Karpas-422 (cell line): Measurements from ENCODE around the gene ANO6. TPM values are rescaled to one million over a fixed set of nuclear protein-coding genes. Genes with fewer than 3 reads are reported as not detected.

Source experiments
- DNase-seq: peaks from one replicate; pipeline ENCODE4 v3.0.0-alpha.2; 2015
- H2AFZ ChIP-seq: fragments of 200-600 bp; sonication (generic); 2 replicates; pipeline ENCODE4 v1.6.1; 2014; ENCODE audit warnings: antibody characterized with exemption, low read length, mixed read lengths
- H3K27ac ChIP-seq: fragments of 200-600 bp; sonication (generic); 2 replicates; pipeline ENCODE4 v1.5.1; 2014; ENCODE audit warnings: mild to moderate bottlenecking, low read length, moderate library complexity
- H3K27me3 ChIP-seq: fragments of 200-600 bp; sonication (generic); 2 replicates; pipeline ENCODE4 v1.6.1; 2014; ENCODE audit warnings: low read length, mixed read lengths
- H3K36me3 ChIP-seq: fragments of 200-600 bp; sonication (generic); 2 replicates; pipeline ENCODE4 v1.6.1; 2014; ENCODE audit warnings: low read length, mixed read lengths; ENCODE audit not compliant: insufficient read depth
- H3K4me1 ChIP-seq: fragments of 200-600 bp; sonication (generic); 2 replicates; pipeline ENCODE4 v1.6.1; 2014; ENCODE audit warnings: mild to moderate bottlenecking, low read length, mixed read lengths
- H3K4me2 ChIP-seq: fragments of 200-600 bp; sonication (generic); 2 replicates; pipeline ENCODE4 v1.6.1; 2014; ENCODE audit warnings: low read length, low read depth, mild to moderate bottlenecking; ENCODE audit not compliant: poor library complexity, severe bottlenecking
- H3K4me3 ChIP-seq: fragments of 200-600 bp; sonication (generic); 2 replicates; pipeline ENCODE4 v1.5.1; 2014; ENCODE audit warnings: mild to moderate bottlenecking, antibody characterized with exemption, low read length, mixed read lengths
- H3K79me2 ChIP-seq: fragments of 200-600 bp; sonication (generic); 2 replicates; pipeline ENCODE4 v1.6.1; 2014; ENCODE audit warnings: mild to moderate bottlenecking, low read length, mixed read lengths
- H3K9ac ChIP-seq: fragments of 200-600 bp; sonication (generic); 2 replicates; pipeline ENCODE4 v1.6.0; 2014; ENCODE audit warnings: low read length
- H3K9me2 ChIP-seq: fragments of 200-600 bp; sonication (generic), shearing (Covaris generic); replicated peaks from 2 replicates; pipeline ENCODE4 v1.6.0; 2014; ENCODE audit warnings: mild to moderate bottlenecking, low read length, moderate library complexity; ENCODE audit not compliant: insufficient read depth
- H3K9me3 ChIP-seq: fragments of 300-700, 200-600 bp; sonication (generic); 2 replicates; pipeline ENCODE4 v1.6.1; 2014; ENCODE audit warnings: low read length, mixed read lengths
- H4K20me1 ChIP-seq: fragments of 200-600 bp; sonication (generic); 2 replicates; pipeline ENCODE4 v1.6.1; 2014; ENCODE audit warnings: mild to moderate bottlenecking, antibody characterized with exemption, low read length, low read depth; ENCODE audit not compliant: insufficient read depth
- total RNA-seq: library from RNA; depleted of rRNA; stranded (reverse); fragments of >200 nt; shearing (Covaris generic); gene quantifications from 2 replicates; pipeline ENCODE4 v1.2.3, GENCODE V29; 2014; ENCODE audit warnings: low replicate concordance

Gene ANO6
- total RNA-seq, 1 experiment from 2014 or later: 1.1 TPM

DNA sequence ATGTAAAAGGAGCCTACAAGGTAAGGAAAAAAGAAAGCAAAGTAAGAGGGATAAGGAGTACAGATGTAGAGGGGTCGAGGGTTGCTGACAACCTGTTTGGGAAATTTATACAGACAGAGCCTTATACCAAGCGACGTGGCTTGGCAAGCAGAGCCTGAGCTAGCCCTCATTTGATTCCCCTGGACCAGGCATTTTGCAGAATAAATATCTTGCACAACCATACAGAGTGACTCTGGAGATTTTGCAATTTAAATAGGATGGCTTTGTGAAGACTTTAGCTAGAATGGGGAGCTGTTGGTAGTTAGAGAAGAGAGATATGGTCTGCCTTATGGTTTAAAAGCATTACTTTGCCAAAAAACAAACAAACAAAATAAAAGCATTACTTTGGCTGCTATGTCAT, 11.1 kb upstream of the ANO6 start:
- Histone ChIP-seq H3K79me2 (no peaks in the 10 kb centered on the region), H3K27ac (no peak overlapping the region), H3K4me3 (no peak overlapping the region), H4K20me1 (no peaks in the 10 kb centered on the region), H3K27me3 (no peaks in the 10 kb centered on the region), H3K9me3 (no peaks in the 10 kb centered on the region), H3K9ac (no peak overlapping the region), H3K4me1 (no peaks in the 10 kb centered on the region), H2AFZ (no peak overlapping the region), H3K9me2 (no peaks in the 10 kb centered on the region), H3K36me3 (no peaks in the 10 kb centered on the region), H3K4me2 (no peak overlapping the region)
- DNase-seq: no peak

DNA sequence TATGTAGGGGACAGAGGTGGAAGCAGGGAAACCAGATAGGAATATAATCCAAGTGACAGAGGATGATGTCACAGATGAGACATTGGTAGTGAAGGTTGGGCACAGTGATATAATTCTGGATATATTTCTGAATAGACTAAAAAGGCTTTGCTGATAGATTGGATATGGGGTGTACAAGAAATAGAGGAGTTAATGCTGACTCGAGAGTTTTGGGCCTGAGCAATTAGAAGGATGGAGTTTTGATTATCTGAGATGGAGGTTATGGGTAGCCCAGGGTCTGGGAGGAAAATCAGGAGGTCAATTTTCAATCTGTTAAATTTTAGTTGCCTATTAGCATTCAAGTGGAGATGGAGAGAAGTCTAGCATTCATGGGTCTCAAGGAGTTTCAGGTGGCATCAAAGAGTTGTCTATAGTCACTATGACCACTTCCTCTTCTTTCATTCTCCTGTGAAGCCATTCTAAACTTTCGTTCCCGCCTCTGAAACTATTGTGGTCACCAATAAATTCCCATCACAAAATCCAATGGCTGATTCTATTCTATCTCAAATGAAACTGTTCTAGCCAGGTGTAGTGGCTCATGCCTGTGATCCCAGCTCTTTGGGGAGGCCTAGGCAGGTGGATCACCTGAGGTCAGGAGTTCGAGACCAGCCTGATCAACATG, 10.6 kb upstream of the ANO6 start:
- Histone ChIP-seq H3K9me2 (no peaks in the 10 kb centered on the region), H3K4me3 (no peak overlapping the region), H3K9ac (no peak overlapping the region), H3K79me2 (no peaks in the 10 kb centered on the region), H2AFZ (no peak overlapping the region), H3K27ac (no peak overlapping the region), H3K4me2 (no peak overlapping the region), H3K36me3 (no peaks in the 10 kb centered on the region), H3K27me3 (no peaks in the 10 kb centered on the region), H4K20me1 (no peaks in the 10 kb centered on the region), H3K9me3 (no peaks in the 10 kb centered on the region), H3K4me1 (no peaks in the 10 kb centered on the region)
- DNase-seq: no peak

GRCh38 chr12:45208604-45209487, 7.0 kb upstream of the ANO6 start:
- Histone ChIP-seq H3K4me3 (no peak overlapping the region), H3K79me2 (no peaks in the 10 kb centered on the region), H4K20me1 (no peaks in the 10 kb centered on the region), H3K9me3 (no peaks in the 10 kb centered on the region), H3K9ac (no peak overlapping the region), H2AFZ (no peak overlapping the region), H3K36me3 (no peaks in the 10 kb centered on the region), H3K9me2 (no peaks in the 10 kb centered on the region), H3K4me1 (no peaks in the 10 kb centered on the region), H3K4me2 (no peak overlapping the region), H3K27ac (no peak overlapping the region), H3K27me3 (no peaks in the 10 kb centered on the region)
- DNase-seq: no peak

DNA sequence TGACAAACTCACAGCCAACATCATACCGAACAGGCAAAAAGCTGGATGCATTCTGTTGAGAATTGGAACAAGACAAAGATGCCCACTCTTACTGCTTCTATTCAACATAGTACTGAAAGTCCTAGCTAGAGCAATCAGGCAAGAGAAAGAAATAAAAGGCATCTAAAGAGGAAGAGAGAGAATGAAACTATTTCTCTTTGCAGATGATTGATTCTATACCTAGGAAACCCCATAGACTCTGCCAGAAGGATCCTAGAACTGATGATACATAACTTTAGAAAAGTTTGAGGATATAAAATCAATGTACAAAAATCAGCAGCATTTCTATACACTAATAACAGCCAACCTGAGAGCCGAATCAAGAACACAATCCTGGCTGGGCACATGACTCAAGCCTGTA, 6.1 kb upstream of the ANO6 start:
- Histone ChIP-seq H3K9ac (no peak overlapping the region), H2AFZ (no peak overlapping the region), H3K79me2 (no peaks in the 10 kb centered on the region), H3K36me3 (no peaks in the 10 kb centered on the region), H3K4me2 (no peak overlapping the region), H3K4me1 (peaks cover 1% of the 10 kb centered on the region; the same call in 1 of the 2 replicates), H4K20me1 (no peaks in the 10 kb centered on the region), H3K9me3 (no peaks in the 10 kb centered on the region), H3K27me3 (no peaks in the 10 kb centered on the region), H3K9me2 (no peaks in the 10 kb centered on the region), H3K4me3 (no peak overlapping the region), H3K27ac (no peak overlapping the region)
- no peak for DNase-seq

DNA sequence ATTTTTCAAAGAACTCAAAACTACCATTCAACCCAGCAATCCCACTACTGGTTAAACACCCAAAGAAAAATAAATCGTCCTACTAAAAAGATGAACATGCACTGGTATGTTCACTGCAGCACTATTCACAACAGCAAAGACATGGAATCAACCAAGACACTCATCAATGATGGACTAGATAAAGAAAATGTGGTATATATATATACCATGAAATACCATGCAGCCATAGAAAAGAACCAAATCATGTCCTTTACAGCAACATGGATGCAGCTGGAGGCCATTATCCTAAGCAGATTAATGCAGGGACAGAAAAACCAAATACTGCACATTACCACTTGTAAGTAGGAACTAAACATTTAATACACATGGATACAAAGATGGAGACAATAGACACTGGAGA, 3.8 kb upstream of the ANO6 start:
- Histone ChIP-seq H3K9me2 (no peaks in the 10 kb centered on the region), H3K4me1 (peaks cover 16% of the 10 kb centered on the region), H3K27ac (no peak overlapping the region), H3K4me2 (no peak overlapping the region), H3K79me2 (no peaks in the 10 kb centered on the region), H3K9me3 (no peaks in the 10 kb centered on the region), H3K4me3 (no peak overlapping the region), H4K20me1 (no peaks in the 10 kb centered on the region), H3K36me3 (no peaks in the 10 kb centered on the region), H3K9ac (no peak overlapping the region), H2AFZ (no peak overlapping the region), H3K27me3 (no peaks in the 10 kb centered on the region)
- no peak for DNase-seq

GRCh38 chr12:45213107-45213506, 2.8 kb upstream of the ANO6 start:
- H4K20me1 ChIP-seq: no peaks in the 10 kb centered on the region
- peaks cover 16% of the 10 kb centered on the region for H3K4me1 ChIP-seq
- H3K4me3 ChIP-seq: no peak overlapping the region
- no peaks in the 10 kb centered on the region for H3K9me3 ChIP-seq
- H3K79me2 ChIP-seq: no peaks in the 10 kb centered on the region
- no peaks in the 10 kb centered on the region for H3K27me3 ChIP-seq
- no peaks in the 10 kb centered on the region for H3K36me3 ChIP-seq
- DNase-seq: no peak
- H3K27ac ChIP-seq: no peak overlapping the region
- no peak overlapping the region for H3K9ac ChIP-seq
- H2AFZ ChIP-seq: no peak overlapping the region
- H3K9me2 ChIP-seq: no peaks in the 10 kb centered on the region
- H3K4me2 ChIP-seq: no peak overlapping the region

DNA sequence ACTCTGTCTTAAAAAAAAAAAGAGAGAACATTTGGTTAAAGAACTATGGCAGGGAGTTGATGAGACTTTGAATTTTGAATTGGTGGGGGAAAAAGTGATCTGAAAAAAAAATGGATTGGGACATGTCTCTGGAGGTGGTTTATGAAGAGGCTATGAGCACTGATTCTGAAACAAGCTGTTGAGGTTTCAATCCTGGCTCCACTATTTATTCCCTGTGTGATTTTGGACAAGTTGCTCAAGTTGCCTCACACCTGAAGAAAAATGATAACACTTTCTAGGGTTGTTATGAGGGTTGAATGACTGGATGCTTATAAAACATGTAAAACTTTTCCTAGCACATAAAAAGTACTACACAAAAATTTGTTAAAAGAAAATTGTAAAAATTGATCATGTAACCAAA, 1.8 kb upstream of the ANO6 start:
- H3K79me2 ChIP-seq: no peaks in the 10 kb centered on the region
- no peaks in the 10 kb centered on the region for H3K9me3 ChIP-seq
- H3K36me3 ChIP-seq: no peaks in the 10 kb centered on the region
- no peaks in the 10 kb centered on the region for H3K9me2 ChIP-seq
- H4K20me1 ChIP-seq: no peaks in the 10 kb centered on the region
- no peak for DNase-seq
- H3K4me1 ChIP-seq: peaks cover 16% of the 10 kb centered on the region
- H3K27me3 ChIP-seq: no peaks in the 10 kb centered on the region
- H3K4me3 ChIP-seq: no peak overlapping the region
- H3K4me2 ChIP-seq: no peak overlapping the region
- no peak overlapping the region for H3K9ac ChIP-seq
- no peak overlapping the region for H2AFZ ChIP-seq
- H3K27ac ChIP-seq: no peak overlapping the region

DNA sequence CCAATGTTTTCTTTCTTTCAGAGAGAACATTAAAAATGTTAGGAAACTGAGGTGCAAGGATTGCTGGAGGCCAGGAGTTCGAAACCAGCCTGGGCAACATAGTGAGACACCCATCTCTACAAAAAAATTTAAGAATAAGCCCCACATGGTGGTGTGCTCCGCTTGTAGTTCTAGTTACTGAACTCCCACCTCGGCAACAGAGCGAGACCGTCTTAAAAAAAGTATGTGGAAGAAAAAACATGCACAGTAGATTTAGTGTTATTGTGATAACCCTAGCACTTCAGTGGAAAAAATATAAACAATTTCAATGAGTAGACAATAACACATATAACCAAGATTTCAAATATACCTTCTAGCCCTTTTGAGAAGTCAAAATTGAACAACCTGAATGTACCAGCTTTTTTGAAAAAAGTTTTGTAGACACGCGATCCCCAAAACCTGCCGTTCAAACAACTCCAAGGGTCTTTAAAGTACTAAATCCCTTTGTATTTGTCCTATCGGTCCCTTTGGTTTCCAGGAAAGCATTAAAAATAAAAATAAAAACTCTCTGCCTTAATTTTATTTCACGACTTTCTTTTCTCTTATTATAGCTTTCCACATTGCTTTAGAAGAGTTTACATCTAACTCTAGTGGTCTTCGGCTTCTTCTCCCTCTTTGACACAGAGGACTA, 1.0 kb upstream of the ANO6 start:
- no peak overlapping the region for H3K27ac ChIP-seq
- H3K4me1 ChIP-seq: peaks cover 16% of the 10 kb centered on the region
- H3K9ac ChIP-seq: peak overlapping the region; percentile 66
- no peaks in the 10 kb centered on the region for H3K79me2 ChIP-seq
- no peaks in the 10 kb centered on the region for H3K27me3 ChIP-seq
- no peak for DNase-seq
- peak overlapping the region; percentile 98 for H2AFZ ChIP-seq
- H4K20me1 ChIP-seq: no peaks in the 10 kb centered on the region
- no peaks in the 10 kb centered on the region for H3K9me3 ChIP-seq
- H3K4me3 ChIP-seq: peak overlapping the region; percentile 66
- peak overlapping the region; percentile 88 for H3K4me2 ChIP-seq
- no peaks in the 10 kb centered on the region for H3K36me3 ChIP-seq
- no peaks in the 10 kb centered on the region for H3K9me2 ChIP-seq
